Gastroesophageal sphincter (tissue), 3 donors: ENCODE measurements around the gene FLCN.

ENCODE experiments used
- CTCF ChIP-seq, 4 experiments: fragments of 200-600 bp in 2 of 4; fragments of 450-650 bp in 2 of 4; sonication (generic) in 1 of 4; IDR thresholded peaks; one replicate each; pipeline ENCODE4 v1.5.1; 2017 to 2019; ENCODE audit warnings: antibody characterized with exemption in 4 of 4, mild to moderate bottlenecking in 2 of 4, moderate library complexity in 2 of 4
- POLR2A ChIP-seq, 2 donors: fragments of 450-650 bp; IDR thresholded peaks; one replicate each; pipeline ENCODE4 v1.6.1; 2017; ENCODE audit warnings: antibody characterized with exemption in 2 of 2, mild to moderate bottlenecking in 2 of 2, moderate library complexity in 1 of 2

GRCh38 chr17:17231621-17232302, 5.2 kb downstream of the FLCN start:
- no peak for TF ChIP-seq POLR2A (IDR thresholded peaks at IDR 0.05)
- TF ChIP-seq CTCF (IDR thresholded peaks at IDR 0.05) = no peak
